GM19043 (cell line): ENCODE results near the gene KCNT2.

Experiments used
- ATAC-seq: cut with Tn5 transposase; IDR thresholded peaks from one replicate; pipeline ENCODE4 v1.9.1; 2021; ENCODE audit warnings: low read depth; ENCODE audit not compliant: unreplicated experiment

KCNT2 gene

GRCh38 chr1:196407358-196408051 is 200.7 kb downstream of the KCNT2 start:
- ATAC-seq: no peak

- no peak for ATAC-seq
Observed at GRCh38 chr1:196405839-196406238, 202.4 kb downstream of the KCNT2 start.

- no peak for ATAC-seq
Observed at GRCh38 chr1:196403803-196404690, 204.2 kb downstream of the KCNT2 start.

GRCh38 chr1:196401891-196402290 is 206.3 kb downstream of the KCNT2 start:
- ATAC-seq: no peak

- no peak for ATAC-seq
Observed at GRCh38 chr1:196401452-196401833, 206.8 kb downstream of the KCNT2 start.

GRCh38 chr1:196400478-196401451 is 207.5 kb downstream of the KCNT2 start:
- no peak for ATAC-seq

- no peak for ATAC-seq
Observed at GRCh38 chr1:196399713-196400112, 208.5 kb downstream of the KCNT2 start.

- ATAC-seq: no peak
Observed at GRCh38 chr1:196393742-196394141, 214.5 kb downstream of the KCNT2 start.

- no peak for ATAC-seq
Observed at GRCh38 chr1:196393282-196393681, 215.0 kb downstream of the KCNT2 start.

- no peak for ATAC-seq
Observed at GRCh38 chr1:196387766-196388165, 220.5 kb downstream of the KCNT2 start.

GRCh38 chr1:196385109-196385508 is 223.1 kb downstream of the KCNT2 start:
- ATAC-seq: no peak

- no peak for ATAC-seq
Observed at GRCh38 chr1:196382383-196382782, 225.9 kb downstream of the KCNT2 start.

GRCh38 chr1:196381544-196381943 is 226.7 kb downstream of the KCNT2 start:
- ATAC-seq: no peak

GRCh38 chr1:196380316-196380715 is 227.9 kb downstream of the KCNT2 start:
- no peak for ATAC-seq

GRCh38 chr1:196377811-196378210 is 230.4 kb downstream of the KCNT2 start:
- no peak for ATAC-seq

GRCh38 chr1:196376630-196377328 is 231.5 kb downstream of the KCNT2 start:
- ATAC-seq: no peak

GRCh38 chr1:196373798-196374197 is 234.4 kb downstream of the KCNT2 start:
- ATAC-seq: no peak

- ATAC-seq: peak; percentile 88
Observed at GRCh38 chr1:196372896-196373536, 235.2 kb downstream of the KCNT2 start.

GRCh38 chr1:196367838-196368237 is 240.4 kb downstream of the KCNT2 start:
- no peak for ATAC-seq
